Occipital lobe (tissue), 3 donors: ENCODE results near the gene NOL3. TPM values are rescaled to one million over a fixed set of nuclear protein-coding genes. Genes with fewer than 3 reads are reported as not detected.

Source experiments
- DNase-seq: peaks from one replicate; lab custom pipeline; 2025; lab: John Stamatoyannopoulos, UW
- small RNA-seq: library from RNA; depleted of rRNA; stranded (forward); fragments of <200 nt; gene quantifications from one replicate; pipeline ENCODE3, GENCODE V24; 2014
- total RNA-seq: library from RNA; depleted of rRNA; stranded (reverse); fragments of >200 nt; gene quantifications from one replicate; pipeline ENCODE4 v1.2.3, GENCODE V29; 2014

The NOL3 gene
- total RNA-seq, 1 donor from 2014 or later, result 4.1 TPM

DNA sequence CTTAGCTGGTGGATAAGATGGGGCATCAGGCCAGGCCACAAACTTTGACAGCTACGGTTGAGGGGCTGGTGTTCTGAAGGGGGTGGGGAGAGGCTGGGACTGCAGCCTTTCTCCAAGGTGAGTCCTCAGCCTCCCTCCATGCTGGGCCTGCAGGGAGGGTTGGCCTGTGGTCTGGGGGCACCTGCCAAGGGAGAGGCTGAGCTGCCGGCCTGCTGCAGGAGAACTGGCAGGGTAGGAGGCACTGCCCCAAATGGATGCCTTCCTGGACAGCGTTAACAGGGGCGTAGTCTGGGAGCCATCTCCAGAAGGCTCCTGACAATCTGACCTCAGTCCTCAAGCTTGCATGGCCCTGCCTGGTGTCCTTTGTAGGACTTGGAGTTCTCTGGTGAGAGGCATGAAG, 33.7 kb downstream of the NOL3 start:
- no peak for DNase-seq

DNA sequence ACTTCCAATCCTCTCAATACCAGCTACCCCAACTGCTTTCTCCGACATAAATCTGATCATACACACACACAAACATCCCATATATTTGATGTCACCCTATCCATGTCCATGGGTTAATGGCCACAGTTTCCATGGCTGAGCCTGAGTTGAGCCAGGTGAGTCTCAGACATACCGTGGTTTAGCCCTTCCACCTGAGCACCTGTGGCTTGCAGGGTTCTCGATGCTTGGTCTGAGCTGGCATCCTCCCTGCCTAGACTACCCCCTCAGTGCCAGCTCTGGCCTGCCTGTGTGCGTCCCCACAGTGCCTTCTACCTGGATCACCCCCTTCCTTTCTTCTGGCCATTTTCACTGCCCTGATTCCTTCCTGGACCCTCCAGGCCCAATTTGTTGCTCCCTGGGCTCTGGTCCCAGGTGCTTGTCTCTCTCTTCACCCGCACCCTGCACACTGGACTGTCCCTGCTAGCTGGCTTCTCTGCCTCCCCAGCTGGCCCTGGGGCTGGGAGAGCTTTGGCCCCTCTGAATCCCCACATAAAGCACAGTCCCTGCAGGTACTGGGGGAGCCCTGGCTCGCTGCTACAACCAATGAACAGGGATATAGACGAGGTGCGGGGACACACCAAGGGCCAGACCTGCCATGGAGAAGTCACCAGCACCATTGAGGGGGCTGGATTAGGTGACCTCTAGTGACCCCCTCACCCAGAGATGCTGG, 35.9 kb downstream of the NOL3 start:
- DNase-seq, result no peak

DNA sequence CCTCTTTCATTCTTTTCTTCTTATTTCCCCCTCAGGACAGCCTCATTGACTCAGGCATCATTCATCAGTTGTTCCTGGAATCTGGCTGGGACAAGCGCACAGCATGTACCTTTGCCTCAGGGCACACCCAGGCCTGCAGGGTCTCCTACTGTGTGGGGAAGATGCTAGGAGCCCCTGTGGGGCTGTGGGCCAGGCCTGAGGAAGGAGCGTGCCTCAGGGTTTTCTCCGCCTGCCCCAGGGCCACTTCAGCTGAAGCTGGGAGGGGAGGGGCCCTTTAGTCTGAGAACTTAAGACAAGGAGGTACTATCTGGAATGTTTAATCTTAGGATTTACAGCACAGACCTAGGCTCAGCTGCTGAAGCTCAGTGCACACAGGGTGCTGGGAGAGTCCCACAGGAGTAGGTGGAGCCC, 36.5 kb downstream of the NOL3 start:
- DNase-seq, result no peak

DNA sequence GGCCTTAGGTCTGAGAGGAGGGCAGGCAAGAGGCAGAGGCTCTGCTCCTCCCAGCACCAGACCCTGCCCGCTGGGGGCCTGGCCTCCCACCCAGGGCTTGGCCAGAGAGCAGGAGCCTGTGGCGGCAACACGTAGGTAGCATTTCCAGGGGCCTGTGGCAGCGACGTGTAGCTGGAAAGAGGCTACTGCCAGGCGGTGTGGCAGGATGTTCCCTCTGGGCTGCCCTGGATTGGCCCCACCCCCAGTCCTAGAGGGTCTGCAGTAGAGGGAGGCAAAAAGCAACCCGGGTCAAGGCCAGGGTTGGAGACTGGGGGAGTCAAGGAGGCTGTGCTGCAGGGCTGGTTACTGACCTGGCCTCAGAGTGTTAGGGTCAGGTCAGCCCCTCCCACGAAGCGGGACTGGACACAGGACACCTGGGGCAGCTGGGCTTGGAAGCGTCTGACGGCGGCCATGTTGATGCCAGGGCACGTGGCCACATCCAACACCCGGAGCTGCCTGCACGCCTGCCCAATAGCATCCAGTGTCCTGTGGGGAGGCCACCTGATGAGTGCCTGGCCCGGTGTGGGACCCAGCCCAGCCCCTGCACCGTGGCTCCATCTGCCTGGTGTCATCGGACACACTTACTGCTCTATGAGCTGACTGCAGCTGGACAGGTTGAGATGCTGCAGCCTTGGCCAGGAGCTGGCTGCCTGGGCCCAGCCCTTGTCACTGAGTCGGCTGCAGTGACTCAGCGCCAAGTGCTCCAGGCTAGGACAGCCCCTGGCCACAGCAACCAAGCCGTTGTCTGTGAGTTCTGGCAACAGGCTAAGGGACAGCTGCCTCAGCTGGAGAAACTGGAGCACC, 37.1 kb downstream of the NOL3 start:
- no peak for DNase-seq

DNA sequence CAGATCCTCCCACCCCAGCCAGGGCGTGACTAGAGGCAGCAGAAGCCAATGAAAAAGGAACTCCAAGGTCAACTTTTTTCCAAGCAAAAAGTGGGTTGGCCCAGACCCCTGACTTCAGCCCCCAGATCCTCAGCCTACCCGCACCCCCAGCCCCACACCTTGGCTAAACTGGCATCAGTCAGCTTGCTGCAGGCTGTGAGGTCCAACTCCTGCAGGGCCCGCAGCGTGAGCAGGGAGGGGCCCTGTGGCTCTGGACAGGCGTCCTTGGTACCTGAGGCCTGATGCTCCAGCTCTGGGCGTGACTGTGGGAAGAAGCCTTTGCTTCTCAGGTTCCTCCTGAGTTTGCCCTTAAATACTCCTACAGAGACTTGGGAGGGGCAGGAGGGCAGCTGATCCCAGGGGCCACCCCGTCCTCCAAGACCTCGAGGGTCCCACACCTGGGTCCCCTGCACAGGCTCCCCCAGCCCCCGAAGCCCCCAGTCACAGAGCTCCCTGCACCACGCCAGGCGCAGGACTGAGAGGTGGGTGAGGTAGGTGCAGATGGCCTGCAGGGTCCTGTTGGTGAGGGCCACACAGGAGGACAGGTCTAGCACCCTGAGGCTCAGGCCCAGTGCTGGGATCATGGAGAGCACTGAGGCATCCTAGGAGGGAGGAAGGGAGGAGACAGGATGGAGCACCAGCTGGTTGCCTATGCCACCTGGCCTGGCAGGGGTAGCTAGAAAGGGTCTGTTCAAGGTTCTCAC, 38.0 kb downstream of the NOL3 start:
- DNase-seq, result no peak

DNA sequence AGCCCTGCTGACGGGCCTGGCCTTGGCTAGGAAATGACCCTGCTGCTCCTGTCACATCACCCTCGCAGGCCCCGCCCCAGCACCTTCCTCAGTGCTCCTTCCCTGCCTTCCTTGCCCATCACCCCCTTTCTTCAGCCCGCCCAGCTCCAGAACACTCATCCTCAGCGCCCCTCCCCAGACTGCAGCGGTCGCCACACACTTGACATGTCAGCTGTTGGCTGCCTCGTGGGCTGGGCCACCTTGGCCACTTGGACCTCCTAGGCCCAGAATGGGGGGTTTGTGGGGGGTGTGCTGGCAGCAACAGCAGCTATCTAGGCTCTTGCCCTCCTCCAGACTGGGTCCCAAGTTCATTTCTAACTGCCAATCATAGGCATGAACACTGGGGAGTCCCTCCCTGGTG, 39.2 kb downstream of the NOL3 start:
- no peak for DNase-seq

DNA sequence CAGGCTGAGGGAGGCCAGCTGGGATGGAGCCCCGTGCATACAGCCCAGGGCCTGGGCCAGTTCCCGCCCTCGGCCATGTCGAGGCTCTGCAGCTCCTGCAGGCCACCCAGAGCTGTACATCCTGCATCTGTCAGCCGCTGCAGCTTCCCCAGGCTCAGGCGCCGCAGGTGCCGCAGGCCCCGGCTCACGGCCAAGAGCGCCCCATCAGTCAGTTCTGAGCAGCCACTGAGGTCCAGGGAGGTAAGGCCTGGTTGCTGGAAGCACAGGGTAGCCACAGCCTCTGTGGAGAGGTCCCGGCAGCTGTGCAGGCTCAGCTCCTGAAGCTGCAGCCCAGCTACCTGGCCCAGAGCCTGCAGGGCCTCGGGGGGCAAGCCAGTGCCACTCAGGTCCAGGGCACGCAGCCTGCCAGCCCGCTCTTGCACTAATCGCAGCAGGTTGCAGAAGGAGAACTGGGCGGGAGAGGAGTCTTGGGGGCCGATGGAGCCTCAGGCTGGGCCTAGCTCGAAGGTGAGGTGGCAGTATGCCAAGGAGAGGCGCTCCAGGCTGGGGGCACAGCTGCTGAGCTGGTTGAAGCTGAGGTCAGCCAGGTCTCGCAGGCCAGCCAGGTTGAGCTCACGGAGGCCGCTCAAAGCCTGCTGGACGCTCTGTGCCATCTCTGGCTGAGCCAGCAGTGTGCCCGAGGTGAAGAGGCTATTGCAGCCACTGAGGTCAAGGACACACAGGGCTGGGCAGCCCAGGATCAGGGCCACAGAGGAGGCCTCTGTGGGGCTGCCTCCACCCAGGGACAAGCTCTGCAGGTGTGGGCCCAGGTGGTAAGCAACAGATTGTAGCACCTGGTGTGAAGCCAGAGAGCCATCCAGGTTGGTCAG, 40.0 kb downstream of the NOL3 start:
- DNase-seq, result no peak

DNA sequence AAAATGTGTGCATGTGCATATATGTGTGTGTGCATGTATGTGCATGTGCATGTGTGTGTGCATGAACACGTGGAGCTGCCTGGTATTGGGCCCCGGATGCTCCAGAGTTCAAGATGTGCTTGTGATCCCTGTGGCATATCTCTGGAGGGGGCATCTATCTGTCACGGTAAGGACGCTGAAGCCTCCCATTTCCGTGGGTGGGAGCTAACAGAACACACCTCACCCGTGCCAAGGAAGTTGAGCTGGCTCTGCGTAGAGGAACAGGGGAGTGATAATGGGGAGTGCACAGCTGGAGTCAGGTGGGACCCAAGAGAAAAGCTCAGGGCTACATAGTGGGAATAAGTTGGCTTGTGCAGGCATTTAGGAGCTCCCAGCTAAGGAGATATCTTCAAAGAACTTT, 41.3 kb downstream of the NOL3 start:
- DNase-seq, result no peak

DNA sequence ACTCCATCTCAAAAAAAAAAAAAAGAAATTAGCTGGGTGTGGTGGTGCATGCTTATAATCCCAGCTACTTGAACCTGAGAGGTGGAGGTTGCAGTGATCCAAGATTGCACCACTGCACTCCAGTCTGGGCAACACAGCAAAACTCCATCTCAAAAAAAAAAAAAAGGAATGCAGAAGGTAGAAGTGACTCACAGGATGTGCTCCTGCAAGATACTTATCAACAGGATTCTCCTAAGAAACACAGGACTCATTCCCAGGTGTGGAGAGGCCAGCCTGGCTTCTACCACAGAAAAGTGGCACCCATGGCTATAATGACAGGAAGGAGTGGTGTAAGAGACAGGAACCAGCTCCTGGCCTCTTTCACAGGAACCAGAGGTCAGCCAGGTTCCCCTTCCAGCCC, 42.4 kb downstream of the NOL3 start:
- DNase-seq, result no peak

DNA sequence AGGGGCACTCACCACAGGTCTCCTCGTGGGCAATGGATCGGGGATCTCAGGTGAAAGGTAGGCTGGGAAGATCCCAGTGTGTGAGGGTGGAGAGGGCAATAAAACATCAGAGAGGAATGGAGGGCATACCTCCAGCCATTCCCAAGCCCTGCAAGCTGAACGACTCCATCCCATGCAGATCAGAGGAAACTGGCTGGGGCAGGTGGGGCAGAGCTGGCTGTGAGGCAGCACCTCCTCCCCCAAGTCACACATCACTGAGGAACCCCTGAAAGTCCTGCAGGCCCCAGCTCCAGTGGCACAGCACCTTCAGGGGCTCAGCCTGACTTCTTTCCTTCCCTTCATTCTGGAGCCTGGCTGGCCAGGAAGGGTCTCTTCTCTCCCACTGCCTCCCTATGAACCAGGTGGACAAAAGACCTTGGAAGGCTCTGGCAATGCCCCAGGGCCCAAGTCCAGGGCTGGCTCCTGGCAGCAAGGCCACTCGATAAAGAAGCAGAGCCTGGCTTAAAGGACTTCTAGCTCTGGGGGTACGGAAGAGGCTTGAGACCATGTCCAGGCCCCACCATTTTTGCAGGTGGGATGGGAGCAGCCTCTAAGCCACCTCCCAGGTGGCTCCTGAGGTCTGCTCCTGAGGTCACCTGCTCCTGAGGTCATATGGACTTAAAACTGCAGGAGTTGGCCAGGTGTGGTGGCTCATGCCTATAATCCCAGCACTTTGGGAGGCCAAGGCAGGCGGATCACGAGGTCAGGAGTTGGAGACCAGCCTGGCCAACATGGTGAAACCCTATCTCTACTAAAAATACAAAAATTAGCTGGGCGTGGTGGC, 43.1 kb downstream of the NOL3 start:
- no peak for DNase-seq

DNA sequence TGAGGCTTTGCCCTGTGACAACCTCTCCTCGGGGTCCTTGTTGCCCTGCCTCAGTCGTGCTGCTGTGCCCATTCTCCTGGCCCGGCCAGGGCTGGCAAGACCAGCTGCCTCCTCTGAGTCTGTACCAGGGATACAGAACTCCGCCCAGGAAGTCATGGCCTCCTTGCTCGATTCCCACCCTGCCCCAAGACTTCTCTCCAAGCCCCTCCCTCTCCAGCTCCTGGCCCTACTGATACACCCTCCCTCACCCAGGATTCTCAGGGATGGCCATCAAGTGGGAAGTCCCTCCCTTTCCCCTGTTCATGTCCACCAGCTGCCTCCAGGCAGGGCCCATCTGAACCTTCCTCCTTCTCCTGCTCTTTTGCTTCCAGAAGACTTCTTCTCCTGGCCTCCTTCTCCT, 45.4 kb downstream of the NOL3 start:
- DNase-seq, result no peak

DNA sequence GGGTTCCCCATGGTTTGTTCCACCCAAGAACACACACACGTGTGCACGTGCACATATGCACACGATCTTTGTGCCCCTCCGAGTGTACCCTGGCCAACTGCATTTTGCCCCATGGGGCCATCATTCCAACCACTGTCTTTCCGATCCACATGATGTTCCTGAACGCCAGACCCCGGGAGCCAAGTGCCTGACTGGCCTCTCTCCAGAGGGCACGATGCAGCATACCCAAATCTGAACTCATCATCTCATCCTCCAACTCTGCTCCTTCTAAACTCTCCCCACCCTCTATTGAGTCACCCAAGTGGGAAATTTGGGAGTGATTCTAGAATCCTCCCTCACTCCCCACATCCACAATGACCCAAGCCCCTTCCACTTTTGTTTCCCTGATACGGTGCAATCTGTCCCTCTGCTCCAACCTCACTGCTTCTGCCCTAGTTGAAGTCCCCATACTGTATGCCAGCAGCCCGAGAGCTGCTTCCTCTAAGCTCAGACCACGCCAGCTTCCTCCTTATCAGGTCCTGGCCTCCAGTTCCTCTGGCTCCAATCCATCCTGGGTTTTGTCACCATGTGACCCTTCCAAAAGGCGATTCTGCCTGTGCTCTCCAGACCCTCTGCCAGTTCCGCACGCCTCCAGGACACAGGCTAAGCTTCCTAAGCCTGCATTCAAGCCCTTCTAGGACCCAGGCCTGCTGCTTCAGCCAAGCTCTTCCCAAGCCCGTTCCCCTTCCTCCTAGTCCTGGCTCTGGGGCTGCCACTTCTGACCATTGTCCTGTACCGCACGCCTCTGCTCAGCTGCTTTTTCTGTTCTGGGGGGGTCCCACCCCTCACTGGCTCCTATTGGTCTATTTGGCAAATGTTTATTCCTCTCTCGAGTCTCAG, 46.5 kb downstream of the NOL3 start:
- no peak for DNase-seq

DNA sequence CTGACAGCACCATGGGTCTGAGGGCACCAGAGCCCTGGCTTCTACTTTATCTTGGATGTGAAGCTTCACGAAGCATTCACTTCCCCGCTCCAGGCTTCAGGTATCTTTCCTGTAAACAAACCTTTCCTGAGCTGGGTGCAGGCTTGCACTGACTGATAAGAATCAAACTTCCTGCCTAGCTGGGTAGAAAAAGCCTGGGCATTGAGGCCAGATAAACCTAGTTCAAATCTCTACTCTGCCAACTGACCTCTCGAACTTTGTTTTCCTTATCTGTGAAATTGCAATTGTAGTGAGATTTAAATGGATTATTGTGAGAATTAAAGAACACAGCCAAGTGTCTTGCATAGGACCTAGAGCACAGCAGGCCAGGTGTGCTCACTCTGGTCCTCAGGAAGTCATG, 53.7 kb downstream of the NOL3 start:
- DNase-seq, result no peak

Small RNA genes lying within 50 kb of the gene (small RNA-seq; reads per million reads assigned to genes)
- gene MIR328, result 6.7 reads per million, percentile 91 among the genes with 10 or more reads in this experiment

Other genes starting within 250 kb of the NOL3 start
- 0.94 TPM for gene RRAD, start 245.0 kb upstream of the NOL3 start, total RNA-seq
- 80.5 TPM for gene CIAO2B, start 236.1 kb upstream of the NOL3 start, total RNA-seq
- gene CES2, start 235.0 kb upstream of the NOL3 start, total RNA-seq, result 24.6 TPM
- 0.78 TPM for gene CES3, start 209.3 kb upstream of the NOL3 start, total RNA-seq
- gene CES4A, start 181.9 kb upstream of the NOL3 start, total RNA-seq, result 15.4 TPM
- gene CBFB, start 141.4 kb upstream of the NOL3 start, total RNA-seq, result 65.4 TPM
- gene PHAF1, start 60.6 kb upstream of the NOL3 start, total RNA-seq, result 19.8 TPM
- 1.2 TPM for gene B3GNT9, start 19.5 kb upstream of the NOL3 start, total RNA-seq
- gene TRADD, start 10.6 kb upstream of the NOL3 start, total RNA-seq, result 1.2 TPM
- 2.0 TPM for gene FBXL8, start 10.6 kb upstream of the NOL3 start, total RNA-seq
- 5.1 TPM for gene HSF4, start 5.8 kb upstream of the NOL3 start, total RNA-seq
- 49.1 TPM for gene MATCAP1, start 13.4 kb downstream of the NOL3 start, total RNA-seq
- 0.47 TPM for gene EXOC3L1, start 19.6 kb downstream of the NOL3 start, total RNA-seq
- gene E2F4, start 21.6 kb downstream of the NOL3 start, total RNA-seq, result 17.8 TPM
- 0.16 TPM for gene ELMO3, start 28.6 kb downstream of the NOL3 start, total RNA-seq
- 14.7 TPM for gene TMEM208, start 56.6 kb downstream of the NOL3 start, total RNA-seq
- 2.5 TPM for gene FHOD1, start 76.9 kb downstream of the NOL3 start, total RNA-seq
- 1.2 TPM for gene SLC9A5, start 78.4 kb downstream of the NOL3 start, total RNA-seq
- gene PLEKHG4, start 109.0 kb downstream of the NOL3 start, total RNA-seq, result 2.3 TPM
- 0.31 TPM for gene KCTD19, start 156.2 kb downstream of the NOL3 start, total RNA-seq
- gene LRRC36, start 156.3 kb downstream of the NOL3 start, total RNA-seq, result 1.4 TPM
- gene TPPP3, start 223.0 kb downstream of the NOL3 start, total RNA-seq, result 2.3 TPM
- gene ZDHHC1, start 245.9 kb downstream of the NOL3 start, total RNA-seq, result 2.3 TPM